HG02759 (cell line): ENCODE data around the gene C9.
"Not testable (repeated sequence)": the region's sequence is repeated elsewhere in the genome, so short reads cannot be mapped to it uniquely, and the experiment has no call there.

Experiments used
- ATAC-seq: cut with Tn5 transposase; IDR thresholded peaks from one replicate; pipeline ENCODE4 v1.9.1; 2021; ENCODE audit warnings: mild to moderate bottlenecking, moderate library complexity; ENCODE audit not compliant: unreplicated experiment

Gene C9

GRCh38 chr5:39334296-39334695 lies 30.0 kb downstream of the C9 start:
- not testable (repeated sequence) for ATAC-seq

GRCh38 chr5:39333104-39333503 lies 31.2 kb downstream of the C9 start:
- no peak for ATAC-seq

GRCh38 chr5:39331861-39332381 lies 32.4 kb downstream of the C9 start:
- ATAC-seq = no peak

GRCh38 chr5:39328731-39329130 lies 35.6 kb downstream of the C9 start:
- no peak for ATAC-seq

GRCh38 chr5:39323542-39323941 lies 40.8 kb downstream of the C9 start:
- no peak for ATAC-seq

- no peak for ATAC-seq
Observed at GRCh38 chr5:39319395-39319794, 44.9 kb downstream of the C9 start.

GRCh38 chr5:39316464-39316863 lies 47.8 kb downstream of the C9 start:
- not testable (repeated sequence) for ATAC-seq

GRCh38 chr5:39315995-39316394 lies 48.3 kb downstream of the C9 start:
- ATAC-seq = no peak

- no peak for ATAC-seq
Observed at GRCh38 chr5:39314591-39314990, 49.7 kb downstream of the C9 start.

- no peak for ATAC-seq
Observed at GRCh38 chr5:39309534-39309933, 54.8 kb downstream of the C9 start.

- ATAC-seq = no peak
Observed at GRCh38 chr5:39302472-39302871, 61.8 kb downstream of the C9 start.

- ATAC-seq = no peak
Observed at GRCh38 chr5:39301406-39301805, 62.9 kb downstream of the C9 start.

GRCh38 chr5:39299962-39300361 lies 64.3 kb downstream of the C9 start:
- ATAC-seq = no peak

- ATAC-seq = no peak
Observed at GRCh38 chr5:39294736-39295135, 69.6 kb downstream of the C9 start.

- no peak for ATAC-seq
Observed at GRCh38 chr5:39284552-39284951, 79.7 kb downstream of the C9 start.

GRCh38 chr5:39283231-39283818 lies 81.0 kb downstream of the C9 start:
- peak; percentile 88 for ATAC-seq

- ATAC-seq = no peak
Observed at GRCh38 chr5:39282561-39282960, 81.7 kb downstream of the C9 start.

- not testable (repeated sequence) for ATAC-seq
Observed at GRCh38 chr5:39275865-39276264, 88.4 kb downstream of the C9 start.

- ATAC-seq = peak; percentile 91
Observed at GRCh38 chr5:39274398-39275085, 89.8 kb downstream of the C9 start.

- ATAC-seq = no peak
Observed at GRCh38 chr5:39273314-39273954, 90.9 kb downstream of the C9 start.

- ATAC-seq = not testable (repeated sequence)
Observed at GRCh38 chr5:39272869-39273231, 91.4 kb downstream of the C9 start.

GRCh38 chr5:39270225-39270848 lies 94.0 kb downstream of the C9 start:
- no peak for ATAC-seq
